H1 (cell line): ENCODE results near the gene HINT2. TPM values are rescaled to one million over a fixed set of nuclear protein-coding genes. Genes with fewer than 3 reads are reported as not detected.
A peak's percentile ranks its signal among the peaks of the same experiment; 100 is the strongest.

Experiments
- CTCF ChIA-PET: fragments of 300-600 bp; sonication (Branson Sonifier 250); formaldehyde crosslinking; loops from one replicate; lab custom pipeline; 2021; ENCODE audit not compliant: partially characterized antibody; lab: Charles Lee
- POLR2A ChIA-PET: fragments of 300-600 bp; sonication (Branson Sonifier 250); formaldehyde crosslinking; loops from one replicate; lab custom pipeline; 2021; ENCODE audit warnings: inconsistent platforms; ENCODE audit not compliant: partially characterized antibody; lab: Charles Lee
- DNase-seq, 2 experiments: peaks; one replicate each; pipeline versions ENCODE4 v3.0.0 to v3.0.0-alpha.2; 2010 to 2022; ENCODE audit warnings: low spot score in 2 of 2, low read depth in 1 of 2, mixed read lengths in 1 of 2
- FAIRE-seq: peaks from 2 replicates; lab custom pipeline; 2011; peaks lifted over from hg19 to GRCh38; lab: Jason Lieb, UNC
- H2AFZ ChIP-seq: 2 replicates; pipeline ENCODE4 v1.8.1; 2012; ENCODE audit warnings: low read length, inconsistent platforms
- H2AK5ac ChIP-seq: 2 replicates; pipeline ENCODE4 v1.6.1; 2013; ENCODE audit warnings: low read depth, low read length
- H2BK120ac ChIP-seq: replicated peaks from 2 replicates; pipeline ENCODE3; 2013; ENCODE audit warnings: low read depth, low read length, inconsistent platforms
- H2BK12ac ChIP-seq: 2 replicates; pipeline ENCODE4 v1.6.1; 2013; ENCODE audit warnings: low read depth, low read length
- H2BK15ac ChIP-seq: 2 replicates; pipeline ENCODE4 v1.6.1; 2013; ENCODE audit warnings: low read length
- H2BK20ac ChIP-seq: 2 replicates; pipeline ENCODE4 v1.6.1; 2013; ENCODE audit warnings: low read length
- H2BK5ac ChIP-seq: 2 replicates; pipeline ENCODE4 v1.6.1; 2013; ENCODE audit warnings: low read depth, low read length
- H3K14ac ChIP-seq: 2 replicates; pipeline ENCODE4 v1.6.1; 2013; ENCODE audit warnings: inconsistent platforms; ENCODE audit not compliant: insufficient read length
- H3K18ac ChIP-seq: 2 replicates; pipeline ENCODE4 v1.6.1; 2013; ENCODE audit warnings: low read length; ENCODE audit errors: extremely low read depth
- H3K23ac ChIP-seq: 2 replicates; pipeline ENCODE4 v1.6.1; 2013; ENCODE audit warnings: inconsistent platforms; ENCODE audit not compliant: insufficient read length
- H3K23me2 ChIP-seq: 2 replicates; pipeline ENCODE4 v1.6.1; 2013; ENCODE audit warnings: low read depth, low read length
- H3K27ac ChIP-seq: 2 replicates; pipeline ENCODE4 v1.6.1; 2011; ENCODE audit warnings: low read depth, low read length, inconsistent platforms
- H3K27me3 ChIP-seq, 4 experiments: replicated peaks in 1 of 4; 1 replicate in 1 of 4; 2 replicates in 3 of 4; pipeline versions ENCODE4 v1.6.1 to v1.8.1; 2011 to 2013; ENCODE audit warnings: low read length in 3 of 4, mild to moderate bottlenecking in 3 of 4, inconsistent platforms in 2 of 4, mixed read lengths in 2 of 4, moderate library complexity in 1 of 4; ENCODE audit not compliant: control insufficient read depth in 3 of 4, insufficient read depth in 3 of 4; ENCODE audit errors: extremely low read depth in 1 of 4
- H3K36me3 ChIP-seq, 4 experiments: 2 replicates each; pipeline versions ENCODE4 v1.6.1 to v1.8.1; 2011 to 2013; ENCODE audit warnings: mild to moderate bottlenecking in 4 of 4, low read length in 3 of 4, moderate library complexity in 2 of 4, control low read depth in 1 of 4, inconsistent platforms in 1 of 4; ENCODE audit not compliant: insufficient read depth in 4 of 4, control insufficient read depth in 2 of 4
- H3K4ac ChIP-seq: replicated peaks from 2 replicates; pipeline ENCODE3; 2013; ENCODE audit warnings: low read length, low read depth, mixed read lengths, inconsistent platforms; ENCODE audit not compliant: insufficient read length
- H3K4me1 ChIP-seq, 4 experiments: replicated peaks in 1 of 4; 1 replicate in 1 of 4; 2 replicates in 3 of 4; pipeline versions ENCODE4 v1.6.1 to v1.8.1; 2011 to 2013; ENCODE audit warnings: low read length in 3 of 4, inconsistent platforms in 2 of 4, mixed read lengths in 1 of 4; ENCODE audit not compliant: insufficient read depth in 4 of 4, control insufficient read depth in 3 of 4
- H3K4me2 ChIP-seq, 2 experiments: 2 replicates each; pipeline versions ENCODE4 v1.6.1 to v1.8.1; 2011 to 2013; ENCODE audit warnings: low read depth in 2 of 2, low read length in 2 of 2, control low read depth in 1 of 2, inconsistent platforms in 1 of 2, mild to moderate bottlenecking in 1 of 2; ENCODE audit not compliant: insufficient read depth in 1 of 2
- H3K4me3 ChIP-seq, 4 experiments: fragments of 200-600, 300-600 bp in 1 of 4; sonication (generic), shearing (Covaris generic), sonication (Bioruptor Twin) in 1 of 4; 2 replicates each; pipeline versions ENCODE4 v1.5.1 to v1.8.1; 2011 to 2016; ENCODE audit warnings: low read length in 4 of 4, low read depth in 3 of 4, control low read depth in 2 of 4, inconsistent platforms in 2 of 4, mild to moderate bottlenecking in 2 of 4, mixed read lengths in 1 of 4, moderate library complexity in 1 of 4; ENCODE audit not compliant: insufficient read depth in 2 of 4; ENCODE audit errors: extremely low read depth in 1 of 4
- H3K56ac ChIP-seq: replicated peaks from 2 replicates; pipeline ENCODE3; 2013; ENCODE audit warnings: low read depth, mild to moderate bottlenecking, mixed read lengths, low read length, inconsistent platforms; ENCODE audit not compliant: insufficient read length
- H3K79me1 ChIP-seq: 2 replicates; pipeline ENCODE4 v1.6.1; 2013; ENCODE audit warnings: low read depth, low read length, control low read depth
- H3K79me2 ChIP-seq, 2 experiments: 2 replicates each; pipeline versions ENCODE4 v1.6.1 to v1.8.1; 2012 to 2013; ENCODE audit warnings: low read length in 2 of 2, mild to moderate bottlenecking in 2 of 2, inconsistent platforms in 1 of 2; ENCODE audit not compliant: insufficient read depth in 2 of 2, control insufficient read depth in 1 of 2
- H3K9ac ChIP-seq, 4 experiments: replicated peaks in 1 of 4; 1 replicate in 1 of 4; 2 replicates in 3 of 4; pipeline versions ENCODE4 v1.6.1 to v1.8.1; 2011 to 2013; ENCODE audit warnings: low read depth in 3 of 4, low read length in 3 of 4, control low read depth in 2 of 4, mild to moderate bottlenecking in 2 of 4, moderate library complexity in 2 of 4, inconsistent platforms in 1 of 4; ENCODE audit errors: extremely low read depth in 1 of 4
- H3K9me3 ChIP-seq, 2 experiments: 2 replicates each; pipeline versions ENCODE4 v1.6.1 to v1.8.1; 2012 to 2013; ENCODE audit warnings: mild to moderate bottlenecking in 2 of 2, moderate library complexity in 2 of 2, control low read depth in 1 of 2, inconsistent platforms in 1 of 2, low read depth in 1 of 2, low read length in 1 of 2, mixed read lengths in 1 of 2; ENCODE audit not compliant: insufficient read depth in 2 of 2
- H4K20me1 ChIP-seq, 2 experiments: replicated peaks in 1 of 2; 2 replicates each; pipeline versions ENCODE3 to v1.8.1; 2011 to 2013; ENCODE audit warnings: inconsistent platforms in 2 of 2, low read length in 2 of 2, mild to moderate bottlenecking in 1 of 2; ENCODE audit not compliant: insufficient read depth in 2 of 2, control insufficient read depth in 1 of 2
- H4K5ac ChIP-seq: 2 replicates; pipeline ENCODE4 v1.6.1; 2013; ENCODE audit warnings: low read length, low read depth, mixed read lengths, inconsistent platforms; ENCODE audit not compliant: insufficient read length
- H4K8ac ChIP-seq: 2 replicates; pipeline ENCODE4 v1.8.0; 2013; ENCODE audit warnings: mild to moderate bottlenecking, moderate library complexity, low read length, inconsistent platforms; ENCODE audit not compliant: insufficient read depth; ENCODE audit errors: extremely low read depth
- H4K91ac ChIP-seq: replicated peaks from 2 replicates; pipeline ENCODE3; 2013; ENCODE audit warnings: low read length, mixed read lengths, inconsistent platforms; ENCODE audit not compliant: insufficient read length
- ASH2L ChIP-seq: fragments of 200-600, 300-600 bp; sonication (generic); IDR thresholded peaks from one replicate; pipeline ENCODE4 v1.7.1; 2017; ENCODE audit warnings: low read length
- CREB1 ChIP-seq: IDR thresholded peaks from 2 replicates; pipeline ENCODE4 v1.6.1; 2012; ENCODE audit warnings: inconsistent platforms
- KDM5A ChIP-seq: fragments of 200-600 bp; IDR thresholded peaks from 2 replicates; pipeline ENCODE4 v1.7.1; 2012; ENCODE audit warnings: mild to moderate bottlenecking, low read length, inconsistent platforms, mixed read lengths
- RFX5 ChIP-seq: IDR thresholded peaks from 2 replicates; pipeline ENCODE4 v1.6.1; 2011; ENCODE audit warnings: low read depth, low read length, improper control_type of control experiment, borderline replicate concordance
- WGBS, 2 experiments: shearing (Covaris generic) in 1 of 2; methylation state at CpG; one replicate each; pipeline versions ENCODE4 v1.1.6 to v1.1.7; 2013 to 2015; ENCODE audit warnings: low lambda C conversion rate in 2 of 2, mixed read lengths in 2 of 2, inconsistent platforms in 1 of 2, low coverage in 1 of 2, missing lambda C conversion rate in 1 of 2; ENCODE audit not compliant: insufficient replicate concordance in 2 of 2, insufficient coverage in 1 of 2, insufficient read length in 1 of 2; ENCODE audit errors: extremely low coverage in 1 of 2, missing lambda C conversion rate in 1 of 2; 5-methylcytosine and 5-hydroxymethylcytosine counted together
- polyA plus RNA-seq, 7 experiments: library from polyadenylated mRNA; depleted of rRNA in 3 of 7; stranded (reverse) in 5 of 7; unstranded in 2 of 7; fragments of >200 nt in 5 of 7; fragments of 200-250 nt in 2 of 7; gene quantifications; 1 replicate in 5 of 7; 2 replicates in 1 of 7; 4 replicates in 1 of 7; pipeline versions ENCODE4 v1.2.1 to v1.2.3, GENCODE V29; 2011 to 2013; ENCODE audit warnings: missing spikeins in 2 of 7, mixed read lengths in 2 of 7
- total RNA-seq: library from RNA; stranded (reverse); fragmentation: NEBNext Ultra II Directional; extraction: Animal tissue kit (Norgen Biotek cat#: 25700); gene quantifications from 2 replicates; pipeline ENCODE4 v1.2.1, GENCODE V29; 2021

Gene HINT2
- total and polyA plus RNA-seq, 2 of the 8 experiments (the other 6 are each of a cell fraction or from before 2014, with no cell fraction given): 32.1 to 51.2 TPM

- Histone ChIP-seq H4K8ac (no peak overlapping the region), H3K14ac (no peak overlapping the region), H3K27ac (no peak overlapping the region), H3K36me3 (no peaks in the 10 kb centered on the region), H3K79me1 (no peaks in the 10 kb centered on the region), H2AK5ac (no peak overlapping the region), H3K27me3 (no peaks in the 10 kb centered on the region), H3K4me3 (peak overlapping the region; percentile 51 to 83 (median 68)), H4K5ac (no peak overlapping the region), H3K9ac (peak overlapping the region in 2 of 4 experiments; percentile 34 to 50; a peak in 2 of 7 replicates), H3K18ac (no peak overlapping the region), H2BK20ac (no peak overlapping the region), H4K91ac (no peak overlapping the region), H3K4ac (no peak overlapping the region), H3K4me1 (peaks cover 0 to 12% (median 6%) of the 10 kb centered on the region in 4 experiments; a peak in 6 of 7 replicates), H3K4me2 (peak overlapping the region; percentile 86 to 90), H3K23me2 (peaks cover 10% of the 10 kb centered on the region), H3K23ac (no peak overlapping the region), H2AFZ (peak overlapping the region; percentile 31), H2BK5ac (no peak overlapping the region), H4K20me1 (no peaks in the 10 kb centered on the region), H3K79me2 (no peaks in the 10 kb centered on the region), H3K56ac (no peak overlapping the region), H3K9me3 (no peaks in the 10 kb centered on the region), H2BK120ac (no peak overlapping the region), H2BK15ac (no peak overlapping the region), H2BK12ac (no peak overlapping the region)
- POLR2A ChIA-PET: interaction anchor here (2.2 to 2.7 kb wide), 2 partner anchors 16 to 38 kb away, joined by 6 to 13 read pairs; partner anchors contain the start of genes HINT2 and NPR2
- no peak for DNase-seq
- CTCF ChIA-PET: interaction anchor here (5.6 to 10.6 kb wide), 3 partner anchors 18 to 50 kb away, joined by 62 to 115 read pairs (median 78); partner anchors contain the start of genes HINT2 and SPAG8
- TF ChIP-seq RFX5: no peak
- TF ChIP-seq KDM5A: no peak
- no peak for TF ChIP-seq CREB1
- no peak for TF ChIP-seq ASH2L
- FAIRE-seq: no peak
- WGBS, 2 experiments: 58% methylated on average over 2 of the region's 2 CpGs; no CpG with 5 or more reads in 1 of the 2 experiments
Measured at GRCh38 chr9:35829764-35830096, 14.9 kb upstream of the HINT2 start.
